OCI-LY7 (cell line): ENCODE results near the gene RNF150.
"Not testable (repeated sequence)": the region's sequence is repeated elsewhere in the genome, so short reads cannot be mapped to it uniquely, and the experiment has no call there.

Experiments used
- CTCF ChIP-seq: fragments of 200-600 bp; sonication (generic); conservative IDR thresholded peaks from 2 replicates; pipeline ENCODE4 v1.5.1; 2014; ENCODE audit warnings: mild to moderate bottlenecking, antibody characterized with exemption, low read length, moderate library complexity, mixed read lengths
- EZH2phosphoT487 ChIP-seq: fragments of 200-600 bp; sonication (generic); IDR thresholded peaks from 2 replicates; pipeline ENCODE4 v1.6.1; 2018; ENCODE audit warnings: low read depth, borderline replicate concordance, mild to moderate bottlenecking, mixed run types, antibody characterized with exemption, low read length, moderate library complexity, mixed read lengths

- not testable (repeated sequence) for TF ChIP-seq CTCF, EZH2phosphoT487
Measured at GRCh38 chr4:141050999-141051398, 82.3 kb downstream of the RNF150 start.
